ENCODE data around the gene ZAR1. TPM values are rescaled to one million over a fixed set of nuclear protein-coding genes. Genes with fewer than 3 reads are reported as not detected.

ZAR1 gene
- total RNA-seq, 1 donor from 2014 or later = not detected

- Histone ChIP-seq H3K4me3 (no peak overlapping the region), H3K36me3 (peaks cover 95% of the 10 kb centered on the region), H3K27ac (replicated peaks) (no peak overlapping the region), H3K27me3 (ENCODE audit: low read depth) (no peaks in the 10 kb centered on the region), H3K9me3 (replicated peaks) (no peaks in the 10 kb centered on the region), H3K4me1 (no peaks in the 10 kb centered on the region)
- no peak for TF ChIP-seq CTCF (IDR thresholded peaks at IDR 0.05; ENCODE audit: borderline replicate concordance)
- intact Hi-C loops (cut with micrococcal nuclease) = no loop called here
- no peak for DNase-seq
Measured at GRCh38 chr4:48503233-48504025, 13.4 kb downstream of the ZAR1 start.

GRCh38 chr4:48504026-48504330 lies 13.9 kb downstream of the ZAR1 start:
- Histone ChIP-seq H3K27ac (replicated peaks) (no peak overlapping the region), H3K4me3 (no peak overlapping the region), H3K9me3 (replicated peaks) (no peaks in the 10 kb centered on the region), H3K36me3 (peaks cover 95% of the 10 kb centered on the region), H3K4me1 (no peaks in the 10 kb centered on the region), H3K27me3 (ENCODE audit: low read depth) (no peaks in the 10 kb centered on the region)
- DNase-seq = no peak
- intact Hi-C loops (cut with micrococcal nuclease) = no loop called here
- TF ChIP-seq CTCF (IDR thresholded peaks at IDR 0.05; ENCODE audit: borderline replicate concordance) = no peak

DNA sequence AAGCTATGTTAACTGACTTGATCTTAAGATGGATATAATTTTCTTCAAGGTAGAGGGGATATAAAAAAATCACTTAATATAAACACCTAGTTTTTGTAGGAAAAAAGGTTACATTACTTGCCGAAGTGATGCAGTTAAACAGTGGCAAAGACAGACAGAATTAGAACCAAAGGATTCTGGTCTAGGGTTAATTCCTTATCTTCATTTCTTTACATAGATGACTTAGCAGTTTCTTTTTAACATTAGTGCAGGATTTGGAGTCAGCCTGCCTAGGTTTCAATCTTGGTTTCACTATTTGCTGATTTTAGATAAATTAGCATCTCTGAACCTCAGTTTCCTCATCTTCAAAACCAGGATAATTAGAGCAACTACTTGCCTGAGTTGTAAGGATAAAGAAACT lies 14.3 kb downstream of the ZAR1 start:
- DNase-seq = no peak
- Histone ChIP-seq H3K27me3 (ENCODE audit: low read depth) (no peaks in the 10 kb centered on the region), H3K36me3 (peaks cover 95% of the 10 kb centered on the region), H3K9me3 (replicated peaks) (no peaks in the 10 kb centered on the region), H3K4me1 (no peaks in the 10 kb centered on the region), H3K27ac (replicated peaks) (no peak overlapping the region), H3K4me3 (no peak overlapping the region)
- intact Hi-C loops (cut with micrococcal nuclease) = no loop called here
- TF ChIP-seq CTCF (IDR thresholded peaks at IDR 0.05; ENCODE audit: borderline replicate concordance) = no peak

- Histone ChIP-seq H3K36me3 (peaks cover 95% of the 10 kb centered on the region), H3K4me3 (no peak overlapping the region), H3K27me3 (ENCODE audit: low read depth) (no peaks in the 10 kb centered on the region), H3K4me1 (no peaks in the 10 kb centered on the region), H3K27ac (replicated peaks) (no peak overlapping the region), H3K9me3 (replicated peaks) (no peaks in the 10 kb centered on the region)
- intact Hi-C loops (cut with micrococcal nuclease) = no loop called here
- no peak for DNase-seq
- no peak for TF ChIP-seq CTCF (IDR thresholded peaks at IDR 0.05; ENCODE audit: borderline replicate concordance)
Measured at GRCh38 chr4:48506716-48507115, 16.7 kb downstream of the ZAR1 start.

- H3K27me3 ChIP-seq (ENCODE audit: low read depth) = no peaks in the 10 kb centered on the region
- peaks cover 96% of the 10 kb centered on the region for H3K36me3 ChIP-seq
- H3K9me3 ChIP-seq (replicated peaks) = no peaks in the 10 kb centered on the region
- no peak for TF ChIP-seq CTCF (IDR thresholded peaks at IDR 0.05; ENCODE audit: borderline replicate concordance)
- no peak for DNase-seq
- no peak overlapping the region for H3K27ac ChIP-seq (replicated peaks)
- intact Hi-C loops (cut with micrococcal nuclease) = no loop called here
- H3K4me3 ChIP-seq = no peak overlapping the region
- H3K4me1 ChIP-seq = no peaks in the 10 kb centered on the region
Measured at GRCh38 chr4:48509543-48509942, 19.5 kb downstream of the ZAR1 start.

Measured in left ventricle myocardium inferior (tissue), 1 donor.